IMR-90 (cell line): ENCODE results near the gene GRIN2A. TPM values are rescaled to one million over a fixed set of nuclear protein-coding genes. Genes with fewer than 3 reads are reported as not detected.

Experiments
- ATAC-seq: fragments of 200-7000 bp; cut with Tn5 transposase; 2 replicates; pipeline ENCODE4 v1.9.1; 2020; ENCODE audit warnings: low read depth, mild to moderate bottlenecking, moderate library complexity
- BruUV-seq: library from RNA; stranded (reverse); fragments of 400-500 nt; replicated peaks from 2 replicates; lab custom pipeline; 2021; lab: Mats Ljungman, UMichigan
- CTCF ChIA-PET: fragments of 300-600 bp; formaldehyde crosslinking; extraction: SDS; loops from one replicate; lab custom pipeline; 2021; ENCODE audit warnings: antibody characterized with exemption; lab: Yijun Ruan, JAX
- POLR2A ChIA-PET: fragments of 300-600 bp; sonication (Branson Sonifier 250); formaldehyde crosslinking; loops from one replicate; lab custom pipeline; 2022; ENCODE audit warnings: antibody characterized with exemption; ENCODE audit not compliant: unreplicated experiment; lab: Charles Lee
- DNase-seq: peaks from one replicate; pipeline ENCODE4 v3.0.0; 2013
- H2AFZ ChIP-seq: replicated peaks from 2 replicates; pipeline ENCODE3; 2013; ENCODE audit warnings: low read length, mild to moderate bottlenecking; ENCODE audit not compliant: poor library complexity
- H2AK5ac ChIP-seq: 2 replicates; pipeline ENCODE4 v1.6.1; 2013; ENCODE audit warnings: low read depth, low read length, inconsistent platforms
- H2AK9ac ChIP-seq: replicated peaks from 2 replicates; pipeline ENCODE3; 2013; ENCODE audit warnings: mild to moderate bottlenecking, low read depth, low read length, moderate library complexity; ENCODE audit not compliant: poor library complexity
- H2BK120ac ChIP-seq: 2 replicates; pipeline ENCODE4 v1.6.1; 2013; ENCODE audit warnings: low read depth, low read length, inconsistent platforms
- H2BK15ac ChIP-seq: 3 replicates; pipeline ENCODE4 v1.6.1; 2013; ENCODE audit warnings: low read depth, low read length, inconsistent platforms
- H2BK20ac ChIP-seq: 2 replicates; pipeline ENCODE4 v1.6.1; 2013; ENCODE audit warnings: low read depth, mild to moderate bottlenecking, inconsistent platforms, low read length, moderate library complexity
- H2BK5ac ChIP-seq: 2 replicates; pipeline ENCODE4 v1.6.1; 2013; ENCODE audit warnings: mild to moderate bottlenecking, low read depth, low read length, inconsistent platforms; ENCODE audit not compliant: poor library complexity, severe bottlenecking
- H3K14ac ChIP-seq: replicated peaks from 2 replicates; pipeline ENCODE4 v1.6.1; 2013; ENCODE audit warnings: low read depth, low read length, inconsistent platforms
- H3K18ac ChIP-seq: 2 replicates; pipeline ENCODE4 v1.6.1; 2013; ENCODE audit warnings: low read depth, low read length, control low read depth
- H3K23ac ChIP-seq: 2 replicates; pipeline ENCODE4 v1.6.1; 2013; ENCODE audit warnings: low read depth, low read length, inconsistent platforms
- H3K27ac ChIP-seq: 2 replicates; pipeline ENCODE4 v1.5.1; 2013; ENCODE audit warnings: mild to moderate bottlenecking, control low read depth, low read length; ENCODE audit not compliant: insufficient read depth
- H3K27me3 ChIP-seq: 2 replicates; pipeline ENCODE4 v1.6.1; 2013; ENCODE audit warnings: low read length; ENCODE audit not compliant: control insufficient read depth, insufficient read depth
- H3K36me3 ChIP-seq: 2 replicates; pipeline ENCODE4 v1.6.1; 2013; ENCODE audit warnings: low read length, mixed read lengths; ENCODE audit not compliant: control insufficient read depth, insufficient read depth
- H3K4ac ChIP-seq: 2 replicates; pipeline ENCODE4 v1.6.1; 2013; ENCODE audit warnings: low read depth, low read length, inconsistent platforms
- H3K4me1 ChIP-seq: 2 replicates; pipeline ENCODE4 v1.6.1; 2013; ENCODE audit warnings: low read length, mixed read lengths; ENCODE audit not compliant: control insufficient read depth, insufficient read depth
- H3K4me2 ChIP-seq: 2 replicates; pipeline ENCODE4 v1.6.1; 2013; ENCODE audit warnings: low read depth, mild to moderate bottlenecking, control low read depth, low read length, moderate library complexity
- H3K4me3 ChIP-seq: 2 replicates; pipeline ENCODE4 v1.5.1; 2013; ENCODE audit warnings: low read depth, mild to moderate bottlenecking, control low read depth, low read length, moderate library complexity; ENCODE audit not compliant: insufficient read depth
- H3K56ac ChIP-seq: 2 replicates; pipeline ENCODE4 v1.6.1; 2013; ENCODE audit warnings: low read length, inconsistent platforms; ENCODE audit not compliant: insufficient read depth; ENCODE audit errors: extremely low read depth
- H3K79me1 ChIP-seq, 2 experiments: 2 replicates each; pipeline ENCODE4 v1.6.1; 2013; ENCODE audit warnings: low read length in 2 of 2, inconsistent platforms in 1 of 2, low read depth in 1 of 2
- H3K9ac ChIP-seq: 2 replicates; pipeline ENCODE4 v1.6.1; 2013; ENCODE audit warnings: low read depth, low read length, control low read depth
- H3K9me1 ChIP-seq: 2 replicates; pipeline ENCODE4 v1.6.1; 2013; ENCODE audit warnings: low read length, inconsistent platforms; ENCODE audit not compliant: insufficient read depth
- H3K9me3 ChIP-seq: 2 replicates; pipeline ENCODE4 v1.6.1; 2013; ENCODE audit warnings: low read length; ENCODE audit not compliant: control insufficient read depth, insufficient read depth
- H4K20me1 ChIP-seq: 2 replicates; pipeline ENCODE4 v1.6.1; 2013; ENCODE audit warnings: low read length, inconsistent platforms; ENCODE audit not compliant: insufficient read depth
- H4K5ac ChIP-seq: 2 replicates; pipeline ENCODE4 v1.6.1; 2013; ENCODE audit warnings: mild to moderate bottlenecking, low read depth, low read length, control low read depth
- H4K8ac ChIP-seq, 2 experiments: 2 replicates each; pipeline ENCODE4 v1.6.1; 2013; ENCODE audit warnings: low read depth in 2 of 2, low read length in 2 of 2, control low read depth in 1 of 2, inconsistent platforms in 1 of 2
- H4K91ac ChIP-seq: 2 replicates; pipeline ENCODE4 v1.6.1; 2013; ENCODE audit warnings: low read depth, low read length, inconsistent platforms; ENCODE audit not compliant: insufficient read depth
- BHLHE40 ChIP-seq: fragments of 150-350 bp; IDR thresholded peaks from 2 replicates; pipeline ENCODE4 v1.6.1; 2016; ENCODE audit warnings: mild to moderate bottlenecking, low read depth, low read length
- CEBPB ChIP-seq: IDR thresholded peaks from 2 replicates; pipeline ENCODE4 v1.6.1; 2012; ENCODE audit warnings: low read depth, low read length, improper control_type of control experiment
- CHD1 ChIP-seq: IDR thresholded peaks from 2 replicates; pipeline ENCODE4 v1.6.1; 2012; ENCODE audit warnings: low read depth, low read length, improper control_type of control experiment
- CTCF ChIP-seq: conservative IDR thresholded peaks from 2 replicates; pipeline ENCODE4 v1.5.1; 2012; ENCODE audit warnings: mild to moderate bottlenecking, low read depth, low read length, improper control_type of control experiment
- ELK1 ChIP-seq: fragments of 150-350 bp; IDR thresholded peaks from 2 replicates; pipeline ENCODE4 v1.6.1; 2016; ENCODE audit warnings: low read depth, mild to moderate bottlenecking, low read length, moderate library complexity, borderline replicate concordance
- FOS ChIP-seq: fragments of 150-350 bp; IDR thresholded peaks from 2 replicates; pipeline ENCODE4 v1.6.1; 2016; ENCODE audit warnings: low read depth, low read length
- MAZ ChIP-seq: IDR thresholded peaks from 2 replicates; pipeline ENCODE4 v1.6.1; 2012; ENCODE audit warnings: low read depth, mild to moderate bottlenecking, low read length, improper control_type of control experiment, moderate library complexity, borderline replicate concordance
- NFE2L2 ChIP-seq: fragments of 150-350 bp; IDR thresholded peaks from 2 replicates; pipeline ENCODE4 v1.6.1; 2016; ENCODE audit warnings: low read depth, mild to moderate bottlenecking, low read length
- RAD21 ChIP-seq: IDR thresholded peaks from 2 replicates; pipeline ENCODE4 v1.6.1; 2012; ENCODE audit warnings: low read length, improper control_type of control experiment
- RCOR1 ChIP-seq: IDR thresholded peaks from 2 replicates; pipeline ENCODE4 v1.6.1; 2012; ENCODE audit warnings: mild to moderate bottlenecking, low read length, improper control_type of control experiment; ENCODE audit not compliant: insufficient replicate concordance
- RFX5 ChIP-seq: IDR thresholded peaks from 2 replicates; pipeline ENCODE4 v1.8.0; 2012; ENCODE audit warnings: low read depth, mild to moderate bottlenecking, low read length, moderate library complexity
- SMC3 ChIP-seq: fragments of 150-350 bp; IDR thresholded peaks from 2 replicates; pipeline ENCODE4 v1.6.1; 2016; ENCODE audit warnings: low read depth, mild to moderate bottlenecking, antibody characterized with exemption, low read length, moderate library complexity
- WGBS, 2 experiments: methylation state at CpG; one replicate each; pipeline versions ENCODE4 v1.1.5 to v1.1.7; 2013; ENCODE audit warnings: missing lambda C conversion rate in 2 of 2; ENCODE audit not compliant: insufficient read length in 1 of 2; ENCODE audit errors: extremely low coverage in 2 of 2; 5-methylcytosine and 5-hydroxymethylcytosine counted together
- dilution Hi-C: fragments of 300-500 bp; cut with HindIII; formaldehyde crosslinking; loops from one replicate; pipeline ENCODE4 v1.14.3; 2018; ENCODE audit warnings: low sequenced_read_pairs; ENCODE audit not compliant: unreplicated experiment
- in situ Hi-C: fragments of 300-500 bp; cut with MboI; formaldehyde crosslinking; loops from 3 replicates; pipeline ENCODE4 v1.14.3; 2019; ENCODE audit warnings: low sequenced_read_pairs, inconsistent platforms, mixed read lengths
- intact Hi-C: fragments of 100-400 bp; cut with micrococcal nuclease; formaldehyde crosslinking; loops from 2 replicates; pipeline ENCODE4 v1.10.0; 2022
- polyA plus RNA-seq, 3 experiments: library from polyadenylated mRNA; depleted of rRNA; stranded (reverse); fragments of >200 nt; gene quantifications; 2 replicates each; pipeline ENCODE4 v1.2.3, GENCODE V29; 2012; ENCODE audit warnings: low replicate concordance in 1 of 3
- total RNA-seq: library from RNA; depleted of rRNA; stranded (reverse); fragments of >200 nt; gene quantifications from 2 replicates; pipeline ENCODE4 v1.2.3, GENCODE V29; 2012

Gene GRIN2A
- total and polyA plus RNA-seq, 2 of the 4 experiments (the other 2 are of a cell fraction), result under 0.01 TPM; not detected in 1

- in situ Hi-C loops (no loop called here), dilution Hi-C loops (no loop called here), intact Hi-C loops (no loop called here)
- POLR2A ChIA-PET, result no interaction called here
- Histone ChIP-seq H2AFZ (no peak overlapping the region), H3K27me3 (no peaks in the 10 kb centered on the region), H2BK120ac (no peak overlapping the region), H4K20me1 (no peaks in the 10 kb centered on the region), H2BK20ac (no peak overlapping the region), H3K9ac (no peak overlapping the region), H3K18ac (no peak overlapping the region), H2BK5ac (no peak overlapping the region), H3K4me3 (no peak overlapping the region), H2AK5ac (no peak overlapping the region), H3K14ac (no peak overlapping the region), H3K56ac (no peak overlapping the region), H2AK9ac (no peak overlapping the region), H4K91ac (no peak overlapping the region), H3K4ac (no peak overlapping the region), H3K36me3 (no peaks in the 10 kb centered on the region), H3K9me1 (no peaks in the 10 kb centered on the region), H4K8ac (no peak overlapping the region), H3K23ac (no peak overlapping the region), H3K4me1 (no peaks in the 10 kb centered on the region), H3K9me3 (peaks cover 16% of the 10 kb centered on the region), H2BK15ac (no peak overlapping the region), H4K5ac (no peak overlapping the region), H3K27ac (no peak overlapping the region), H3K79me1 (no peaks in the 10 kb centered on the region), H3K4me2 (no peak overlapping the region)
- DNase-seq (no peak), ATAC-seq (no peak)
- WGBS, 2 experiments, result no CpG with 5 or more reads among the region's 4 CpGs
- CTCF ChIA-PET, result no interaction called here
- TF ChIP-seq FOS (no peak), RAD21 (no peak), ELK1 (no peak), NFE2L2 (no peak), CEBPB (no peak), RCOR1 (no peak), BHLHE40 (no peak), CTCF (no peak), SMC3 (no peak), RFX5 (no peak), CHD1 (no peak), MAZ (no peak)
- BruUV-seq, result no TSS peak
These were observed 252.4 kb downstream of the GRIN2A start for GRCh38 chr16:9929836-9930235.
